Ascending aorta (tissue), 2 donors: ENCODE data around the gene ARHGAP26. TPM values are rescaled to one million over a fixed set of nuclear protein-coding genes. Genes with fewer than 3 reads are reported as not detected.

Source experiments
- DNase-seq, 2 donors: peaks; one replicate each; pipeline ENCODE4 v3.0.0-alpha.2; 2019; ENCODE audit warnings: low spot score in 2 of 2
- H3K27ac ChIP-seq, 2 donors: fragments of 200-600 bp; sonication (generic); one replicate each; pipeline ENCODE4 v1.5.1; 2016 to 2017; ENCODE audit warnings: mild to moderate bottlenecking in 1 of 2
- H3K27me3 ChIP-seq: fragments of 200-600 bp; sonication (generic); one replicate; pipeline ENCODE4 v1.5.1; 2017
- H3K36me3 ChIP-seq, 2 donors: fragments of 200-600 bp; sonication (generic); one replicate each; pipeline ENCODE4 v1.5.1; 2016
- H3K4me1 ChIP-seq, 2 donors: fragments of 200-600 bp; sonication (generic); one replicate each; pipeline ENCODE4 v1.5.1; 2016 to 2017; ENCODE audit warnings: mild to moderate bottlenecking in 1 of 2
- H3K4me3 ChIP-seq, 2 donors: fragments of 200-600 bp; sonication (generic); one replicate each; pipeline ENCODE4 v1.5.1; 2016 to 2017; ENCODE audit warnings: mild to moderate bottlenecking in 1 of 2
- H3K9me3 ChIP-seq, 2 donors: fragments of 200-600 bp; sonication (generic); one replicate each; pipeline ENCODE4 v1.5.1; 2016
- intact Hi-C: fragments of 100-400 bp; cut with DNase I; formaldehyde crosslinking; loops from one replicate; pipeline ENCODE4 v1.15.1; 2023
- total RNA-seq: library from RNA; depleted of rRNA; stranded (reverse); fragments of >200 nt; gene quantifications from one replicate; pipeline ENCODE4 v1.1.0, GENCODE V29; 2016
- TF ChIP-seq, protein P1 (sequence below), 3 experiments: fragments of 200-600 bp in 2 of 3; fragments of 450-650 bp in 1 of 3; sonication (generic) in 2 of 3; IDR thresholded peaks; one replicate each; pipeline ENCODE4 v1.5.1; 2016 to 2019; ENCODE audit warnings: antibody characterized with exemption in 3 of 3, mild to moderate bottlenecking in 1 of 3, moderate library complexity in 1 of 3

The ARHGAP26 gene
- total RNA-seq, 1 donor from 2014 or later = 34.9 TPM

DNA sequence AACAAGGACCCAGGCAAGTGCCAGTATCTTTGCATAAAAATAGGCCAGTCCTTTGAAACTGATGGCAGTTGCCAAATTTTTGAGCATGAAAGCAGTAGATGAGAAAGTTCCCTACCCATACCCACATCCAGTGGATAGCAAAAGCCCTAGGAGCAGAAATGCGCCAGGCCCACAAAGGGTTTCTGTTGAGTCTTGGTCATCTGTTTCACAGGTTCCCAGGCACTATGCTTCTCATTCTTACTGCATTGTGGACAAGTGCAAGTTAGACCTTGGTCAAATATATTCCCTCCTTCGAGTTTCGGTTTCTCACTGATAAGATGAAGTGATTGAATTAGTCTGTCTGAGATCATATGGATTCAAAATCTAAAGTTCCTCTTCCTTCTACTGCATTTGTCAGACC lies 481.0 kb downstream of the ARHGAP26 start:
- no peak overlapping the region for H3K27ac ChIP-seq
- H3K36me3 ChIP-seq = no peaks in the 10 kb centered on the region

DNA sequence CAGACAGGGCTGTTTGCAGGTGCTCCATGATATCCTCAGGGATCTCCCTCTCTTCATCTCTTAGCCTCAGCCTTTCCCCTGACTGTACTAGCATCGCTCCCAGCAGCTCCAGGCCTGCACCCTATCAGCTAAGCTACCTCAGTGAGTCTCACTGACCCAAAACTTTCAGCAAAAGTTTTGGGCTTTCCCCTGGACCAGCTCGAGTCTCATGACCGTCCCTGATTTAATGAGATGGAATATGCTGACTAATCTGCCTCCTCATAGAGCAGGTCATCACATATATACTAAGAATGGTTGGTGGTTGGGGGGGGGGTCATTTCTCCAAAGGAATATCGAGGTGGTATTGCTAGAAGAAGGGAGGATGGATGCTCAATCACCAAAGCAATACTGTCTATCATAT lies 481.8 kb downstream of the ARHGAP26 start:
- Histone ChIP-seq H3K27me3 (no peaks in the 10 kb centered on the region), H3K27ac (no peak overlapping the region), H3K4me1 (no peaks in the 10 kb centered on the region), H3K36me3 (no peaks in the 10 kb centered on the region), H3K4me3 (no peak overlapping the region), H3K9me3 (no peaks in the 10 kb centered on the region)
- intact Hi-C loops = no loop called here
- no peak for DNase-seq
- TF ChIP-seq, protein P1, sequence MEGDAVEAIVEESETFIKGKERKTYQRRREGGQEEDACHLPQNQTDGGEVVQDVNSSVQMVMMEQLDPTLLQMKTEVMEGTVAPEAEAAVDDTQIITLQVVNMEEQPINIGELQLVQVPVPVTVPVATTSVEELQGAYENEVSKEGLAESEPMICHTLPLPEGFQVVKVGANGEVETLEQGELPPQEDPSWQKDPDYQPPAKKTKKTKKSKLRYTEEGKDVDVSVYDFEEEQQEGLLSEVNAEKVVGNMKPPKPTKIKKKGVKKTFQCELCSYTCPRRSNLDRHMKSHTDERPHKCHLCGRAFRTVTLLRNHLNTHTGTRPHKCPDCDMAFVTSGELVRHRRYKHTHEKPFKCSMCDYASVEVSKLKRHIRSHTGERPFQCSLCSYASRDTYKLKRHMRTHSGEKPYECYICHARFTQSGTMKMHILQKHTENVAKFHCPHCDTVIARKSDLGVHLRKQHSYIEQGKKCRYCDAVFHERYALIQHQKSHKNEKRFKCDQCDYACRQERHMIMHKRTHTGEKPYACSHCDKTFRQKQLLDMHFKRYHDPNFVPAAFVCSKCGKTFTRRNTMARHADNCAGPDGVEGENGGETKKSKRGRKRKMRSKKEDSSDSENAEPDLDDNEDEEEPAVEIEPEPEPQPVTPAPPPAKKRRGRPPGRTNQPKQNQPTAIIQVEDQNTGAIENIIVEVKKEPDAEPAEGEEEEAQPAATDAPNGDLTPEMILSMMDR (IDR thresholded peaks at IDR 0.05) = no peak

More for the DNA sequence above, 481.0 kb downstream of the ARHGAP26 start:
- no peaks in the 10 kb centered on the region for H3K27me3 ChIP-seq
- DNase-seq = no peak
- H3K9me3 ChIP-seq = no peaks in the 10 kb centered on the region
- intact Hi-C loops = no loop called here
- H3K4me1 ChIP-seq = no peaks in the 10 kb centered on the region
- no peak overlapping the region for H3K4me3 ChIP-seq
- TF ChIP-seq, protein P1 (IDR thresholded peaks at IDR 0.05) = no peak

DNA sequence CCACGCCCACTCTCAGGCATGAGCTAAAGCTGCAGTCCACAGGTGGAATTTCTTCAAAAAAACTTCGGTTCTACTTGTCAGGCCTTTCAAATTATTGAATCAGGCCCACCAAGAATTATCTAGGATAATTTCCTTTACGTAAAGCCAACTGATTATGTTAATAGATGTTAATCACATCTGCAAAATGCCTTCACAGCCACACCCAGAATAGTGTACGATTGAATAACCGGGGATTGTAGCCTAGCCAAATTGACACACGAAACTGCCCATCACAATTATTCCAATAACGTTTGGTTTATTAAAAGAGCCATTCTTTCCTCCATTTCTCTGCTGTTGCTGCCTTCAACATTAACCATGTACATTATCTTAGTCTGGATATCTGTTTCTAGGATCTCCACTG lies 484.6 kb downstream of the ARHGAP26 start:
- no peaks in the 10 kb centered on the region for H3K27me3 ChIP-seq
- intact Hi-C loops = no loop called here
- H3K9me3 ChIP-seq = no peaks in the 10 kb centered on the region
- TF ChIP-seq, protein P1 (IDR thresholded peaks at IDR 0.05) = no peak
- no peak overlapping the region for H3K4me3 ChIP-seq
- no peak for DNase-seq
- no peaks in the 10 kb centered on the region for H3K36me3 ChIP-seq
- no peaks in the 10 kb centered on the region for H3K4me1 ChIP-seq
- no peak overlapping the region for H3K27ac ChIP-seq

DNA sequence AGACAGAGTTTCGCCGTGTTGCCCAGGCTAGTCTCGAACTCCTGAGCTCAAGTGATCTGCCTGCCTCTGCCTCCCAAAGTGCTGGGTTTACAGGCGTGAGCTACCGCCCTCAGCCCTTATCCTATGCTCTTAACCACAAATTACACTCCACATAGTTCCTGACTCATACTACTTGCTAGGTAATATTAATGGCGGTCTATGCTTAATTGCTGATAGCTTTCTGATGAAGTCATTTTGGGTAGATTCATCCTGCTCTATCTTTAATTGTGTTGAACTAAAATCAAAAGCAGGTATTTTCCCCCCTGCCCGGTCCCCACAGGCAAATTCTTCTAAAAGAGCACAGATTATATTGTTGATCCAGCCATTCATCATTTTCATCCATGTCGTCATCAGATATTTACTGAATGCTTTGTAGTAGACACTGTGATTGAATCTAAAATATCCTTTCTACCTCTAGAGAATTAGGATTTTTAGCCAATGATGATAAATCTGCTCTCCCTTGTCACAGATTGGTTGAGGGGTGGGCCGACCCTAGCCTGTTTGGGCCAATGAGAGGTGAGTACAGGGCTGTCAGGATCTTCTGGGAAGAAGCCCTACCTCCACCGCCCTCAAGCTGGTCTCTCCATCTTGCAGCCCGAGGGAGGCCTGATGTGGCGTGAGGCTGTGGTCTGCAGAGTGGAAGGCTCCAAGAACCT lies 488.5 kb downstream of the ARHGAP26 start:
- no peak overlapping the region for H3K27ac ChIP-seq
- H3K27me3 ChIP-seq = no peaks in the 10 kb centered on the region
- no peak overlapping the region for H3K4me3 ChIP-seq
- TF ChIP-seq, protein P1 (IDR thresholded peaks at IDR 0.05) = no peak
- DNase-seq = no peak
- intact Hi-C loops = no loop called here
- no peaks in the 10 kb centered on the region for H3K4me1 ChIP-seq
- H3K9me3 ChIP-seq = no peaks in the 10 kb centered on the region
- no peaks in the 10 kb centered on the region for H3K36me3 ChIP-seq

DNA sequence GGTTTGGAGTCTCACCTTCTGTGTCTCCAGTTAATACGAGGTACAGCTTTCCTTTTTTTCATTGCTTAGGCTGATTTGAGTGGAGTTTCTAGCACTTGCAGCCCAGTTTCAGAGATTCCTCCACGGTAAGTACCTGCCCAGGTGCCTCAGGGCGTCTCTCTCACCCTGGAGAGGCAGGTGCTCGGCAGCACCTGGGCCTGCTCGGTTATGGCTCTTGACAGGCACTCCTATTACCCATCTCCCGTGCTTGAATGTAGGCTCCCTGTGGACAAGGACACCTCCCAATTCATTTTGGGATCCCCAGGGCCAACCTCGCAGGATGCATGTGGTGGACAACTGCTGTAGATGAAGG lies 489.1 kb downstream of the ARHGAP26 start:
- Histone ChIP-seq H3K4me3 (no peak overlapping the region), H3K9me3 (no peaks in the 10 kb centered on the region), H3K4me1 (no peaks in the 10 kb centered on the region), H3K36me3 (no peaks in the 10 kb centered on the region), H3K27me3 (no peaks in the 10 kb centered on the region), H3K27ac (no peak overlapping the region)
- intact Hi-C loops = no loop called here
- TF ChIP-seq, protein P1 (IDR thresholded peaks at IDR 0.05) = no peak
- no peak for DNase-seq
